Keratinocyte (primary cell): ENCODE measurements around the gene TNIP2.

Experiments used
- EZH2 ChIP-seq: IDR thresholded peaks from one replicate; pipeline ENCODE4 v1.6.1; 2012; ENCODE audit warnings: inconsistent platforms, mild to moderate bottlenecking, low read length, moderate library complexity
- TF ChIP-seq, protein P1 (sequence below), 3 experiments: IDR thresholded peaks in 1 of 3; conservative IDR thresholded peaks in 1 of 3; optimal IDR thresholded peaks in 1 of 3; 2 replicates in 2 of 3; 3 replicates in 1 of 3; pipeline versions ENCODE3 to v1.5.1; 2011; ENCODE audit warnings: low read length in 3 of 3, mild to moderate bottlenecking in 3 of 3, moderate library complexity in 2 of 3, control low read depth in 1 of 3, inconsistent platforms in 1 of 3; ENCODE audit not compliant: insufficient read depth in 2 of 3; ENCODE audit errors: extremely low read depth in 1 of 3

DNA sequence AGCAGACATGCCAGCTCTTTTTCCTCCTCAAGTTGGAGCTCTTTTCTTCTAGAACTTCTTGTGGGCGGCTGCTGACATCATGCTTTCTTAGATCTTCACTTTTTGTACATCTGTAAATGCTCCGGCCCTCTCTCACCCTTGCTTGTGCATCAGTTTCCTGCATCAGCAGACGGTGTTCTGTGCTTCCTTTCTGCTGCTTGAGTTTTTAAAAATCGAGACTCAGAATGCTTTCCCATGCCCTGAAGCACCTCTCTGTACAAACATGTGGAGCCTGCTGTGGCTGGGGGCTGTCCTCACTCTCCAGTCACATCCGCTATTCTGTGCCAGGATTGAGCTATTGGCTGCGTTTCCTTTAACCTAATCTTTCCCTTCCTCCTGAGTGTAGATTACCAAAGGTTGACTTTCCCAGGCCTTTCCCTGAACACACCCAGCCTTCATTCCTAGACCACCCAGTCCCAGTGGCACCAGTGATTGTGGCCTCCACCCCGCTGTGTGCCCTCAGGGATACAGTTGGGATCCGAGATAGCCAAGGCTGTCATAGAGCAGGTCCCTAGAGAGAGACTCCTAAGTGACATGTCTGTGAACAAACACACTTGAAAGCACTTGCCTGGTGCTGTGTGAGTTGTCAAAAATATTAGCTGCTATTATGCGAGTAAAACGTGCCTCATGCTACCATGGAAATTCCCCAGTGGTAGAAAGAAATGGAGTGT lies 41.9 kb downstream of the TNIP2 start:
- TF ChIP-seq, protein P1, sequence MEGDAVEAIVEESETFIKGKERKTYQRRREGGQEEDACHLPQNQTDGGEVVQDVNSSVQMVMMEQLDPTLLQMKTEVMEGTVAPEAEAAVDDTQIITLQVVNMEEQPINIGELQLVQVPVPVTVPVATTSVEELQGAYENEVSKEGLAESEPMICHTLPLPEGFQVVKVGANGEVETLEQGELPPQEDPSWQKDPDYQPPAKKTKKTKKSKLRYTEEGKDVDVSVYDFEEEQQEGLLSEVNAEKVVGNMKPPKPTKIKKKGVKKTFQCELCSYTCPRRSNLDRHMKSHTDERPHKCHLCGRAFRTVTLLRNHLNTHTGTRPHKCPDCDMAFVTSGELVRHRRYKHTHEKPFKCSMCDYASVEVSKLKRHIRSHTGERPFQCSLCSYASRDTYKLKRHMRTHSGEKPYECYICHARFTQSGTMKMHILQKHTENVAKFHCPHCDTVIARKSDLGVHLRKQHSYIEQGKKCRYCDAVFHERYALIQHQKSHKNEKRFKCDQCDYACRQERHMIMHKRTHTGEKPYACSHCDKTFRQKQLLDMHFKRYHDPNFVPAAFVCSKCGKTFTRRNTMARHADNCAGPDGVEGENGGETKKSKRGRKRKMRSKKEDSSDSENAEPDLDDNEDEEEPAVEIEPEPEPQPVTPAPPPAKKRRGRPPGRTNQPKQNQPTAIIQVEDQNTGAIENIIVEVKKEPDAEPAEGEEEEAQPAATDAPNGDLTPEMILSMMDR (optimal IDR thresholded peaks at IDR 0.05 in 1 of 3, IDR thresholded peaks at IDR 0.05 in 1 of 3, conservative IDR thresholded peaks at IDR 0.05 in 1 of 3; ENCODE audit: extremely low read depth in 1 of 3, insufficient read depth in 2 of 3, low read length in 3 of 3), result no peak
- no peak for TF ChIP-seq EZH2
